ENCODE measurements around the gene C10orf120. TPM values are rescaled to one million over a fixed set of nuclear protein-coding genes. Genes with fewer than 3 reads are reported as not detected.

Gene C10orf120
- polyA plus RNA-seq, 4 donors = not detected

DNA sequence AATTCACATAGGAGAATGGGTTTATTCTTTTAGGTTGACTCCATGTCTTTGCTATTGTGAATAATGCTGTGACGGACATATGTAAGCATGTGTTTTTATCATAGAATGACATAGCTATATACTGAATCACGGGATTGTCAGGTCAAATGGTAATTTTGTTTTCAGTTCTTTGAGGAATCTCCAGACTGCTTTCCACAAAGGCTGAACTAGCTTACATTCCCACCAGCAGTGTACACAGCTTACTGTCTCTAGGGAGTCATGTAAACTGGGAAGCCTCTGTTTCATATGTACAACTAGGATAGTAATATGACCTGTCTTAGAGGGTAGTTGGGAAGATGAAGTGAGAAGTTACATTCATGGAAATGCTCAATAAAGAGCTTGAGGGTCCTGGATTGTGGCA is 6.8 kb upstream of the C10orf120 start:
- DNase-seq (ENCODE audit: low read depth in 4 of 4, low spot score in 3 of 4) = no peak

- DNase-seq (ENCODE audit: low read depth in 4 of 4, low spot score in 3 of 4) = peak in 2 of 4 donors; percentile 20 to 25
Observed at GRCh38 chr10:122703483-122704448, 4.1 kb upstream of the C10orf120 start.

DNA sequence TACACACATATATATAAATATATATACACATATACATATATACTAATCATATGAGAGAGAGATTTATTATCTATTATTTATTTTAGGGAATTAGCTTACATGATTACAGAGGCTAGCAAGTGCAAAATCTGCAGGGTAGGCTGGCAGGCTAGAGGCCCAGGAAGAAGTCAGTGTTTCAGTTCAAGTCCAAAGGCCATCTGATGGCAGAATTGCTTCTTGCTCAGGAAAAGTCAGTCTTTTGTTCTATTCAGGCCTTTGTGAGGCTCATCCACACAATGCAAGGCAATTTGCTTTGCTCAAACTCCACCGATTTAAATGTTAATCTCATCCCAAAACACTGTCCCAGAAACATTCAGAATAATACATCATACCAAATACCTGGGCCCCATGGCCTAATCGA is 2.6 kb upstream of the C10orf120 start:
- DNase-seq (ENCODE audit: low read depth in 4 of 4, low spot score in 3 of 4) = no peak

DNA sequence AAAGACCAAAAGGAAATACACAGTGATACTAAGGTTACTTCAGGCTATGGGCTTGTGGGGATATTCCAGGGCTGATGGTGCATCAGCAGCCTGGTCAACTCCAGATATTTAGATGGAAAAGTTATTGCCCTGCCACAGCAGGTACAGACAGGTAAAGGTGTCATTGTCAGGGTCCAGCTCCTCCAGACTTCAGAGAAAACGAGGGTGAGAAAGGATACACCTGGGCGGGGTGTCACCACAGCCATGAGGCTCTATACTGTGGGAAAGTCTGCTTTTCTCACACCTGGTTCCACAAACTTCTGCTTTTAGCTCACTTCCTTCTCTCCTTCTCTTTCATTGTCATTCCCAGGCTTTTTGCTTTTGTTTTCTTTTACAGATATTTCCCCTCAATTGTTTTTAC is 2.0 kb upstream of the C10orf120 start:
- DNase-seq (ENCODE audit: low read depth in 4 of 4, low spot score in 3 of 4) = no peak

DNA sequence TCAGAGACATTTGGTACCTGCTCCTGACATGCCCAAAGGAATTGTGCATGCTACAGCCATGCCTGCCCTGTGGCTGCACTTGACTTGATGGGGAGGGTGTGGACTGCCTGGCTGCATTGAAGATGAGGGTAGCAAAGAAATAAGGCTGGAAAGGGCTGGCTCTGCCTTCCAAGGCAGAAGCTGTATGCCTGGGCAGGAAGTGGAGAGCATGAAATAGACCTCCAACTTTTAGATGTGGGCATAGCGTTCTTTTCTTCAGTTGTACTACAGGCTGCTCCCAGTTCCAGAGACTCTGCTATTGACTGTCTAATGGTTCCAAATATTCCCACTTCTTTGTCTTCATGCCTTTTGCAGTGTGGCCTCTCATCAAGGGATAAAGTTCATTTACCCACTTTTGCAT is 3.0 kb downstream of the C10orf120 start:
- no peak for DNase-seq (ENCODE audit: low read depth in 4 of 4, low spot score in 3 of 4)

GRCh38 chr10:122692744-122693143 is 6.9 kb downstream of the C10orf120 start:
- no peak for DNase-seq (ENCODE audit: low read depth in 4 of 4, low spot score in 3 of 4)

DNA sequence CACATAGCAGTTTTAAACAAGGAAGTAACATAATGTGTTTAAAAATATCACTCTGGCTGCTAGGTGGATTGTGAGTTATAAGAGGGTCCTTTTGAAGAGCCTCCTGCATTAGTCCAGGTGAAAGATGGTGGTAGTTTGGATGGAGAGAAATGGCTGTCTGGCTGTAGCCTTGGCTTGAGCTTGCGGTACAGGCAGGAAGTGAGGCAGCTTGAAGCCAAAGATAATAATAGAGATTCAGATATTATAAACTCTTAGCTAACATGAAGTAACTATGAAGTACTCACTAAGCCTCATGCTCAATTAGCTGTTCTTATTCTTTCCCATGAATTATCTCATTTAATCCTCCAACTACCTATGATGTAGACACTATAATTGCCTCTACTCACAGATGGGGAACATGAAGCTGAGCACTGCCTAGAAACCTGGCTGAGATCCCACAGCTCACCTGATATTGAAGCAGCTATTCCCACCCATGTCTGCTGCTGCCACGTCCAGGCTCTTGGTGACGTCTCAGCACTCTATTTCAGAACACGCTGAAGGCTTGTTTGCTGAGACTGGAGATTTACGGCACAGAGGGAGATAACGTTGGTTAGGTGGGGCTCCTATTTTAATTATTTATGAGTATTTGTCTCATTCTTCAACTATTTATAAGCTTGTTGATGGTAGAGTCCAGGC is 10.4 kb downstream of the C10orf120 start:
- no peak for DNase-seq (ENCODE audit: low read depth in 4 of 4, low spot score in 3 of 4)

GRCh38 chr10:122688293-122688989 is 11.2 kb downstream of the C10orf120 start:
- peak in 3 of 4 donors; percentile 8 to 20 (median 17) for DNase-seq (ENCODE audit: low read depth in 4 of 4, low spot score in 3 of 4)

DNA sequence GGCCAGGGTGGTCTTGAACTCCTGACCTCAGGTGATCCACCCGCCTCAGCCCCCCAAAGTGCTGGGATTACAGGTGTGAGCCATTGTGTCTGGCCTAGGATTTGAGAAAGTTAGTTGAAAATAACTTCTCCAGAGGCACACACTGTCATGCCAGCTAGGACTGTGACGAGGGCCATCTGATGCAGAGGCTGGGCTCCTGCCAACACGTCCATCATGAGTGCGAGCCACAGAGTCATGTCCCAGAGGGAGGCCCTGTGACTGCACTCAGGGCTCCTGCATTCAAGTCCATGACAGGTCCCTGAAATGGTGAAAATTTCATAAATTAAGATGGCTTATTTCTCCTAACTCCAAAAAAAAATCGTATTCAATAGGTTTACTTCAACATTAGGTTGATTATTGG is 17.1 kb downstream of the C10orf120 start:
- DNase-seq (ENCODE audit: low read depth in 4 of 4, low spot score in 3 of 4) = no peak

- DNase-seq (ENCODE audit: low read depth in 4 of 4, low spot score in 3 of 4) = no peak
Observed at GRCh38 chr10:122678266-122678665, 21.4 kb downstream of the C10orf120 start.

- no peak for DNase-seq (ENCODE audit: low read depth in 4 of 4, low spot score in 3 of 4)
Observed at GRCh38 chr10:122675278-122675677, 24.4 kb downstream of the C10orf120 start.

DNA sequence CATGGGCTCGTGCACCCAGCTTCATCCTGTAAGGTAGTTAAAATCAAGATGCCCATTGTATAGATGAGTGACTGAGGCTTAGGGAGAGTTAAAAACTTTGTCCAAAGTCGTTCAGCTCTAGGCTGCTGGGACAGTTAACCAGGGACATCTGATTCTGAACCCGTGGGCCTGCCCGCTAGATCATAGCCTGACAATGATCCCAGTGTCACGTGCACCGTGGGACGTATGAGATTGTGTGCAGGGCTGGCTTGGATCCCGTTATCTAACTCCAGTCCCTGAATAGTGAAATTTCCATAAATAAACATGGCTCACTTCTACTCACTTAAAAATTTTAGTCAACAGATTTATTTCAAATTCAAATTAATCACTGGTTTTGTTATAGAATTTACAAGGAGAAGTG is 24.9 kb downstream of the C10orf120 start:
- DNase-seq (ENCODE audit: low read depth in 4 of 4, low spot score in 3 of 4) = no peak

- DNase-seq (ENCODE audit: low read depth in 4 of 4, low spot score in 3 of 4) = no peak
Observed at GRCh38 chr10:122673731-122674130, 25.9 kb downstream of the C10orf120 start.

- no peak for DNase-seq (ENCODE audit: low read depth in 4 of 4, low spot score in 3 of 4)
Observed at GRCh38 chr10:122673269-122673668, 26.4 kb downstream of the C10orf120 start.

DNA sequence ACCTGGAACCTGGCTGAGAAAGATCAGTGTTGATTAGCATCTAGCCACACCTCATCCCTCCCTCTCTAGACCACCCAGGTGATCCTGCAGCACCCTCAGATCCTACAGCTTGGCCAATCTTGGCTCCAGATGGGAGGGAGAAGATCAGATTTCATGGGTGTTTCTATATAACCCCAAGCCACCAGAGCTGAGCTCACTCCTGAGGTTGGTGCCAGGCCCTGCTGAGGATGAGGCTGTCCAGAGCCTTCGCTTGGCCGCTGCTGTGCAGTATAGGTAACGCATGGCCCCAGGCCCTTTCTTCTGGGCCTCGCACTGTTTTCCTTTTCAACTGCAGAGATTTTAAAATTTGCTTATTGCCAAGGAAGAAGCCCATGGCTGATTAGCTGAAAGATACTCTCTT is 27.0 kb downstream of the C10orf120 start:
- no peak for DNase-seq (ENCODE audit: low read depth in 4 of 4, low spot score in 3 of 4)

DNA sequence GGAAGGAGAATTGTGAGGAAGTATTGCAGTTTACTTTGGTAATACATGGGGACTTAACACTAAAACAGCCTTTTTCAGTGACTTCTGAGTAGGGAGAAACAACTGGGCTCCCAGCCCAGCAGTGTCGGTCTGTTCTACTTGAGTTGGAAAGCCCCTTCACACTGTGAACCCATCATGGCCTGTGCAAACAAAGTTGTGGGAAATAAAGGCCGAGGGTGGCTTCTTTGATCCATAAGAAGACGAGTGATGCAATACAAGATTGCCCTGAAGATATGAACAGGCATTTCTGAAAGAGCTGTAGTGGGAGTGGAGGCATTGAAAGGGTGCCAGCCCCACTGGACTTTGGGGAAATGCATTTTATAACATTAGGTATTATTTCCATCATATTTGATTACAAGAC is 28.3 kb downstream of the C10orf120 start:
- no peak for DNase-seq (ENCODE audit: low read depth in 4 of 4, low spot score in 3 of 4)

DNA sequence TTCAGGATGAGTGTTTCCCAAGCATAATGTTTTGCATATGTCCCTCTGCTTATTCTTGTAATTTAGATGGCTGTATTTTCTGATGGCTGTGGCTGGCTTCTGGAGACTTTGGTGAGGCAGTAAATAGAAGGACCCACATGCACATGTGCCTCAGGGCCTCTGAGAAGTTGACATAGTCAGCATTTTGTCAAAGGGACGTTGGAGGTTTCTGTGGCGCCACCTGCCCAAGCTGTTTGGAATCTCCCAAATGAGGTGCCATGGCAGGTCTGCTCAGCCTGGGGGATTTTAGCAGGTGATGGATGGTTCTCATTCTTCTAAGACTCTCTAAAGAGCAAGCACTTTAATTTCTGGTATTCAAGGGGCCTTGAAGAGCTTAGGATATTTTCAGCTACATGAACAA is 29.8 kb downstream of the C10orf120 start:
- DNase-seq (ENCODE audit: low read depth in 4 of 4, low spot score in 3 of 4) = no peak

GRCh38 chr10:122669045-122669444 is 30.6 kb downstream of the C10orf120 start:
- no peak for DNase-seq (ENCODE audit: low read depth in 4 of 4, low spot score in 3 of 4)

DNA sequence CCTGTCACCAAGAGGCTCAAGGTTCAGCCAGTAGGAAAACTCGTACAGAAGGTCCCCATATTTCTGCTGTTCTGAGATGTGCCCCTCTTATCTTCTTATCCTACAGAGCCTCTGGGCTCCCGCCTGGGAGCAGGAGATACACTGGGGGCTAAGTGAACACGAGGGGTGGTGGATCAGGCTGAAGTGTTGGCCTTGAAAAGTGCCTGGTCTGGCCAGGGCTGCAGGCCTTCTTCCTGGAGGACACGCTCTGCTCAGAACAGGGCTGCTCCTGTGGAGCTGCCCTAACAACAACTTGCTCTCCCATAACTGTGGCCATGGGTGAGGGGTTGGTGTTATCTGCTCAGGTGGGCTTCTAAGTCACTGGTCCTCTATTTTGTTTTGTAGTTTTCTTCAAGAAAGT is 33.7 kb downstream of the C10orf120 start:
- DNase-seq (ENCODE audit: low read depth in 4 of 4, low spot score in 3 of 4) = no peak

- peak in 2 of 4 donors; percentile 8 to 12 for DNase-seq (ENCODE audit: low read depth in 4 of 4, low spot score in 3 of 4)
Observed at GRCh38 chr10:122665329-122665860, 34.3 kb downstream of the C10orf120 start.

- no peak for DNase-seq (ENCODE audit: low read depth in 4 of 4, low spot score in 3 of 4)
Observed at GRCh38 chr10:122664501-122664900, 35.1 kb downstream of the C10orf120 start.

All from left renal pelvis (tissue), 4 donors.